HepG2 (cell line): ENCODE data around the gene ATP6V0A1. TPM values are rescaled to one million over a fixed set of nuclear protein-coding genes. Genes with fewer than 3 reads are reported as not detected.

Experiments used
- AGO1 ChIP-seq: fragments of 200-400 bp; formaldehyde crosslinking; IDR thresholded peaks from 2 replicates; pipeline ENCODE4 v1.6.1; 2017; ENCODE audit warnings: mild to moderate bottlenecking, low read depth, low read length, moderate library complexity; ENCODE audit not compliant: poor library complexity, severe bottlenecking
- ARHGAP35 ChIP-seq: sonication (generic); formaldehyde crosslinking; IDR thresholded peaks from 2 replicates; pipeline ENCODE4 v1.9.0; 2022; ENCODE audit warnings: mild to moderate bottlenecking, inconsistent platforms, moderate library complexity, missing genetic modification reagents, borderline replicate concordance
- CCAR2 ChIP-seq: fragments of 200-400 bp; formaldehyde crosslinking; optimal IDR thresholded peaks from 2 replicates; pipeline ENCODE3; 2018; ENCODE audit warnings: low read depth, mild to moderate bottlenecking, low read length, moderate library complexity
- CENPT ChIP-seq: sonication (generic); formaldehyde crosslinking; IDR thresholded peaks from 2 replicates; pipeline ENCODE4 v1.8.0; 2022; ENCODE audit warnings: low read depth, mild to moderate bottlenecking, moderate library complexity, missing genetic modification reagents
- FOXP1 ChIP-seq, 2 experiments: fragments of 450-650 bp in 1 of 2; IDR thresholded peaks; 2 replicates each; pipeline ENCODE4 v1.6.1; 2017 to 2018; ENCODE audit warnings: antibody characterized with exemption in 1 of 2
- MBNL3 ChIP-seq: fragments of 250-450 bp; sonication (Bioruptor Pico); conservative IDR thresholded peaks from 2 replicates; pipeline ENCODE4 v1.8.0; 2022; ENCODE audit warnings: mild to moderate bottlenecking, inconsistent platforms
- MIXL1 ChIP-seq: IDR thresholded peaks from 2 replicates; pipeline ENCODE4 v1.6.1; 2016
- TCF7L2 ChIP-seq: IDR thresholded peaks from 2 replicates; pipeline ENCODE4 v1.6.1; 2011; ENCODE audit warnings: mild to moderate bottlenecking, low read depth, low read length, moderate library complexity
- XBP1 ChIP-seq: sonication (generic); formaldehyde crosslinking; IDR thresholded peaks from 2 replicates; pipeline ENCODE4 v1.5.0; 2020; ENCODE audit warnings: missing genetic modification reagents
- ZNF256 ChIP-seq: sonication (generic); formaldehyde crosslinking; conservative IDR thresholded peaks from 2 replicates; pipeline ENCODE4 v1.4.0; 2020; ENCODE audit warnings: missing genetic modification reagents
- ZNF296 ChIP-seq: sonication (generic); formaldehyde crosslinking; conservative IDR thresholded peaks from 2 replicates; pipeline ENCODE4 v1.5.0; 2020; ENCODE audit warnings: mild to moderate bottlenecking, missing genetic modification reagents
- ZNF441 ChIP-seq: sonication (generic); formaldehyde crosslinking; IDR thresholded peaks from 2 replicates; pipeline ENCODE4 v1.7.0; 2021; ENCODE audit warnings: missing genetic modification reagents, borderline replicate concordance
- ZNF776 ChIP-seq: sonication (generic); formaldehyde crosslinking; IDR thresholded peaks from 2 replicates; pipeline ENCODE4 v1.4.0; 2020; ENCODE audit warnings: mild to moderate bottlenecking, missing genetic modification reagents
- ZSCAN29 ChIP-seq: sonication (generic); formaldehyde crosslinking; conservative IDR thresholded peaks from 2 replicates; pipeline ENCODE4 v1.4.0; 2020; ENCODE audit warnings: mild to moderate bottlenecking, missing genetic modification reagents
- polyA plus RNA-seq, 8 experiments: library from polyadenylated mRNA; depleted of rRNA in 3 of 8; stranded (reverse) in 7 of 8; unstranded in 1 of 8; fragments of >200 nt; fragmentation: Illumina TruSeq in 4 of 8; extraction: Trizol in 4 of 8; gene quantifications; 2 replicates each; pipeline versions ENCODE4 v1.2.1 to v1.2.3, GENCODE V29; 2011 to 2016; ENCODE audit warnings: low read depth in 4 of 8, missing spikeins in 1 of 8, mixed read lengths in 1 of 8; ENCODE audit not compliant: insufficient read depth in 1 of 8
- total RNA-seq, 5 experiments: library from RNA; depleted of rRNA; stranded (reverse); fragments of >200 nt; fragmentation: Illumina TruSeq; extraction: Trizol; gene quantifications; 2 replicates each; pipeline ENCODE4 v1.2.3, GENCODE V29; 2016; ENCODE audit warnings: low read depth in 1 of 5
- TF ChIP-seq, protein P1 (sequence below): sonication (generic); formaldehyde crosslinking; IDR thresholded peaks from 2 replicates; pipeline ENCODE4 v1.4.0; 2020; ENCODE audit warnings: missing genetic modification reagents, borderline replicate concordance
- TF ChIP-seq, protein P2 (sequence below): IDR thresholded peaks from 2 replicates; pipeline ENCODE4 v1.6.1; 2016; ENCODE audit warnings: mild to moderate bottlenecking
- TF ChIP-seq, protein P3 (sequence below): sonication (generic); formaldehyde crosslinking; IDR thresholded peaks from 2 replicates; pipeline ENCODE4 v1.5.1; 2020; ENCODE audit warnings: mild to moderate bottlenecking, missing genetic modification reagents, moderate library complexity
- TF ChIP-seq, protein P4 (sequence below): sonication (generic); formaldehyde crosslinking; IDR thresholded peaks from 2 replicates; pipeline ENCODE4 v1.5.1; 2020; ENCODE audit warnings: missing genetic modification reagents, mild to moderate bottlenecking, borderline replicate concordance

ATP6V0A1 gene
- total and polyA plus RNA-seq, 2 of the 13 experiments (the other 11 are each of a cell fraction or from before 2014, with no cell fraction given): 27.9 to 54.1 TPM

DNA sequence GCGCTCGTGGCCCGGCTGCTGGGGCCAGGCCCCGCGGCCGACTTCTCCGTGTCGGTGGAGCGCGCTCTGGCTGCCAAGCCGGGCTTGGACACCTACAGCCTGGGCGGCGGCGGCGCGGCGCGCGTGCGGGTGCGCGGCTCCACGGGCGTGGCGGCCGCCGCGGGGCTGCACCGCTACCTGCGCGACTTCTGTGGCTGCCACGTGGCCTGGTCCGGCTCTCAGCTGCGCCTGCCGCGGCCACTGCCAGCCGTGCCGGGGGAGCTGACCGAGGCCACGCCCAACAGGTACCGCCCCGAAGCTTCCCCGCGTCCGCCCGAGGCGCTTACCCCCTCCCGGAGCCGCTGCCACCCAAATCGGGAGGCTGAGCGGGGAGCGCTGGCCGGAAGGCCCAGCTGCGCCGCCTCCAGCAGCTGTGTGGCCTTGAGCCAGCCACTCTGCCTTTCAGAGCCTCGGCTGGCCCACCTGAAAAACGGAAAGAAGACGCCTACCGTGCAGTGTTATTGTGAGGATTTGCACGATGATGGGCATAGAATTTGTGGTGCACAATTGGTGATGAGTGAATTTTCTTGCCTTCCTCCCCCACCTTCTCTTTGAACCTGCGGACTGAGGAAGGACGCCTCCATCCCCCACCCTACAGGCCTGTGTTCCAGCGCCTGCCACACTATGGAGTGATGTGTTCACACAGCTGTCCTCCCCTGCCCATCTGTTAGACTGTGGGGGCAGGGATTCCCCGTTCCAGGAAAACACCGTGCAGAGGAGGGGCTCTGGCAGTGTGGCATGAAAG, 77.9 kb downstream of the ATP6V0A1 start (continued):
- TF ChIP-seq, protein P1, sequence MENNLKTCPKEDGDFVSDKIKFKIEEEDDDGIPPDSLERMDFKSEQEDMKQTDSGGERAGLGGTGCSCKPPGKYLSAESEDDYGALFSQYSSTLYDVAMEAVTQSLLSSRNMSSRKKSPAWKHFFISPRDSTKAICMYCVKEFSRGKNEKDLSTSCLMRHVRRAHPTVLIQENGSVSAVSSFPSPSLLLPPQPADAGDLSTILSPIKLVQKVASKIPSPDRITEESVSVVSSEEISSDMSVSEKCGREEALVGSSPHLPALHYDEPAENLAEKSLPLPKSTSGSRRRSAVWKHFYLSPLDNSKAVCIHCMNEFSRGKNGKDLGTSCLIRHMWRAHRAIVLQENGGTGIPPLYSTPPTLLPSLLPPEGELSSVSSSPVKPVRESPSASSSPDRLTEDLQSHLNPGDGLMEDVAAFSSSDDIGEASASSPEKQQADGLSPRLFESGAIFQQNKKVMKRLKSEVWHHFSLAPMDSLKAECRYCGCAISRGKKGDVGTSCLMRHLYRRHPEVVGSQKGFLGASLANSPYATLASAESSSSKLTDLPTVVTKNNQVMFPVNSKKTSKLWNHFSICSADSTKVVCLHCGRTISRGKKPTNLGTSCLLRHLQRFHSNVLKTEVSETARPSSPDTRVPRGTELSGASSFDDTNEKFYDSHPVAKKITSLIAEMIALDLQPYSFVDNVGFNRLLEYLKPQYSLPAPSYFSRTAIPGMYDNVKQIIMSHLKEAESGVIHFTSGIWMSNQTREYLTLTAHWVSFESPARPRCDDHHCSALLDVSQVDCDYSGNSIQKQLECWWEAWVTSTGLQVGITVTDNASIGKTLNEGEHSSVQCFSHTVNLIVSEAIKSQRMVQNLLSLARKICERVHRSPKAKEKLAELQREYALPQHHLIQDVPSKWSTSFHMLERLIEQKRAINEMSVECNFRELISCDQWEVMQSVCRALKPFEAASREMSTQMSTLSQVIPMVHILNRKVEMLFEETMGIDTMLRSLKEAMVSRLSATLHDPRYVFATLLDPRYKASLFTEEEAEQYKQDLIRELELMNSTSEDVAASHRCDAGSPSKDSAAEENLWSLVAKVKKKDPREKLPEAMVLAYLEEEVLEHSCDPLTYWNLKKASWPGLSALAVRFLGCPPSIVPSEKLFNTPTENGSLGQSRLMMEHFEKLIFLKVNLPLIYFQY (CRISPR knock-in tag): no peak; the same call in 1 of the 2 replicates
- TF ChIP-seq, protein P2, sequence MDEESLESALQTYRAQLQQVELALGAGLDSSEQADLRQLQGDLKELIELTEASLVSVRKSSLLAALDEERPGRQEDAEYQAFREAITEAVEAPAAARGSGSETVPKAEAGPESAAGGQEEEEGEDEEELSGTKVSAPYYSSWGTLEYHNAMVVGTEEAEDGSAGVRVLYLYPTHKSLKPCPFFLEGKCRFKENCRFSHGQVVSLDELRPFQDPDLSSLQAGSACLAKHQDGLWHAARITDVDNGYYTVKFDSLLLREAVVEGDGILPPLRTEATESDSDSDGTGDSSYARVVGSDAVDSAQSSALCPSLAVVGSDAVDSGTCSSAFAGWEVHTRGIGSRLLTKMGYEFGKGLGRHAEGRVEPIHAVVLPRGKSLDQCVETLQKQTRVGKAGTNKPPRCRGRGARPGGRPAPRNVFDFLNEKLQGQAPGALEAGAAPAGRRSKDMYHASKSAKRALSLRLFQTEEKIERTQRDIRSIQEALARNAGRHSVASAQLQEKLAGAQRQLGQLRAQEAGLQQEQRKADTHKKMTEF: peak; percentile 87
- TF ChIP-seq ZSCAN29 (CRISPR knock-in tag): no peak
- TF ChIP-seq, protein P3, sequence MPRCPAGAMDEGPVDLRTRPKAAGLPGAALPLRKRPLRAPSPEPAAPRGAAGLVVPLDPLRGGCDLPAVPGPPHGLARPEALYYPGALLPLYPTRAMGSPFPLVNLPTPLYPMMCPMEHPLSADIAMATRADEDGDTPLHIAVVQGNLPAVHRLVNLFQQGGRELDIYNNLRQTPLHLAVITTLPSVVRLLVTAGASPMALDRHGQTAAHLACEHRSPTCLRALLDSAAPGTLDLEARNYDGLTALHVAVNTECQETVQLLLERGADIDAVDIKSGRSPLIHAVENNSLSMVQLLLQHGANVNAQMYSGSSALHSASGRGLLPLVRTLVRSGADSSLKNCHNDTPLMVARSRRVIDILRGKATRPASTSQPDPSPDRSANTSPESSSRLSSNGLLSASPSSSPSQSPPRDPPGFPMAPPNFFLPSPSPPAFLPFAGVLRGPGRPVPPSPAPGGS: peak; percentile 59
- TF ChIP-seq XBP1 (CRISPR knock-in tag): no peak
- TF ChIP-seq MBNL3 (CRISPR knock-in tag): no peak
- peak; percentile 2; the same call in 1 of the 2 replicates for TF ChIP-seq ZNF296 (CRISPR knock-in tag)
- TF ChIP-seq, protein P4, sequence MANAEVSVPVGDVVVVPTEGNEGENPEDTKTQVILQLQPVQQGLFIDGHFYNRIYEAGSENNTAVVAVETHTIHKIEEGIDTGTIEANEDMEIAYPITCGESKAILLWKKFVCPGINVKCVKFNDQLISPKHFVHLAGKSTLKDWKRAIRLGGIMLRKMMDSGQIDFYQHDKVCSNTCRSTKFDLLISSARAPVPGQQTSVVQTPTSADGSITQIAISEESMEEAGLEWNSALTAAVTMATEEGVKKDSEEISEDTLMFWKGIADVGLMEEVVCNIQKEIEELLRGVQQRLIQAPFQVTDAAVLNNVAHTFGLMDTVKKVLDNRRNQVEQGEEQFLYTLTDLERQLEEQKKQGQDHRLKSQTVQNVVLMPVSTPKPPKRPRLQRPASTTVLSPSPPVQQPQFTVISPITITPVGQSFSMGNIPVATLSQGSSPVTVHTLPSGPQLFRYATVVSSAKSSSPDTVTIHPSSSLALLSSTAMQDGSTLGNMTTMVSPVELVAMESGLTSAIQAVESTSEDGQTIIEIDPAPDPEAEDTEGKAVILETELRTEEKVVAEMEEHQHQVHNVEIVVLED (CRISPR knock-in tag): peak; percentile 70
- TF ChIP-seq ZNF256 (CRISPR knock-in tag): no peak
- peak; percentile 70; the same call in 1 of the 2 replicates for TF ChIP-seq ARHGAP35 (CRISPR knock-in tag)
- peak; percentile 74; the same call in 1 of the 2 replicates for TF ChIP-seq MIXL1 (CRISPR knock-in tag)
- peak; percentile 82; the same call in 1 of the 2 replicates for TF ChIP-seq ZNF441
- TF ChIP-seq CCAR2: peak; percentile 54
- no peak for TF ChIP-seq FOXP1 (IDR thresholded peaks at IDR 0.05)
- peak; percentile 18; the same call in 1 of the 2 replicates for TF ChIP-seq FOXP1 (CRISPR knock-in tag; IDR thresholded peaks at IDR 0.05)
- TF ChIP-seq CENPT: no peak; the same call in 1 of the 2 replicates
- TF ChIP-seq TCF7L2: no peak
- peak; percentile 20 for TF ChIP-seq AGO1
- no peak; the same call in 1 of the 2 replicates for TF ChIP-seq ZNF776 (CRISPR knock-in tag)
